Nephron progenitor cell (in vitro differentiated cells): ENCODE data around the gene GHRL.
A peak's percentile ranks its signal among the peaks of the same experiment; 100 is the strongest.

ENCODE experiments used
- DNase-seq: peaks from one replicate; pipeline ENCODE4 v3.0.0; 2021
- H3K27ac Mint-ChIP-seq: 2 replicates; pipeline ENCODE4 v1.8.0; 2021; ENCODE audit warnings: mild to moderate bottlenecking, moderate library complexity, mixed read lengths
- H3K27me3 Mint-ChIP-seq: 2 replicates; pipeline ENCODE4 v1.8.0; 2021; ENCODE audit warnings: mild to moderate bottlenecking, low read depth, mixed read lengths; ENCODE audit not compliant: poor library complexity
- H3K36me3 Mint-ChIP-seq: 2 replicates; pipeline ENCODE4 v1.8.0; 2021; ENCODE audit warnings: low read depth, mixed read lengths
- H3K4me1 Mint-ChIP-seq: 2 replicates; pipeline ENCODE4 v1.8.0; 2021; ENCODE audit warnings: mixed read lengths
- H3K4me3 Mint-ChIP-seq: 2 replicates; pipeline ENCODE4 v1.8.0; 2021; ENCODE audit warnings: mild to moderate bottlenecking, moderate library complexity, mixed read lengths
- H3K9me3 Mint-ChIP-seq: 2 replicates; pipeline ENCODE4 v1.8.0; 2021; ENCODE audit warnings: mild to moderate bottlenecking, moderate library complexity, mixed read lengths
- TF ChIP-seq, protein P1 (sequence below): fragments of 200-600 bp; sonication (generic); IDR thresholded peaks from 2 replicates; pipeline ENCODE4 v1.5.0; 2021; ENCODE audit warnings: antibody characterized with exemption

Gene GHRL

DNA sequence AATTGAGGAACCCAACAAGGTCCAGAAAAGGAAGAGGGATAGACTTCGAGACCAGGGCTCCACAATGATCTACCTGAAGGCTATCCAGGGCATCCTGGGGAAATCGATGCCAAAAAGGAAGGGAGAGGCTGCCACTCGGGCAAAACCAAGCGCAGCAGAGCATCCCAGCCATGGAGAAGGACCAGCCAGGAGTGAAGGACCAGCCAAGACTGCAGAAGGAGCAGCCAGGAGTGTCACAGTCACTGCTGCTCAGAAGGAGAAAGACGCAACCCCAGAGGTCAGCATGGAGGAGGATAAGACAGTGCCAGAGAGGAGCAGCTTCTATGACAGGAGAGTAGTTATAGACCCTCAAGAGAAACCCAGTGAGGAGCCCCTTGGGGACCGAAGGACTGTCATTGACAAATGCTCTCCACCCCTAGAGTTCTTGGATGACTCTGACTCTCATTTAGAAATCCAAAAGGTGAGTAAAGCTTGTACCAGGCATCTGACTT lies 32.5 kb downstream of the GHRL start:
- no peak for DNase-seq
- Mint-ChIP-seq H3K27ac (no peak overlapping the region), H3K27me3 (peaks cover 7% of the 10 kb centered on the region), H3K9me3 (no peaks in the 10 kb centered on the region), H3K4me3 (no peak overlapping the region), H3K4me1 (peaks cover 25% of the 10 kb centered on the region), H3K36me3 (peaks cover 78% of the 10 kb centered on the region)
- TF ChIP-seq, protein P1, sequence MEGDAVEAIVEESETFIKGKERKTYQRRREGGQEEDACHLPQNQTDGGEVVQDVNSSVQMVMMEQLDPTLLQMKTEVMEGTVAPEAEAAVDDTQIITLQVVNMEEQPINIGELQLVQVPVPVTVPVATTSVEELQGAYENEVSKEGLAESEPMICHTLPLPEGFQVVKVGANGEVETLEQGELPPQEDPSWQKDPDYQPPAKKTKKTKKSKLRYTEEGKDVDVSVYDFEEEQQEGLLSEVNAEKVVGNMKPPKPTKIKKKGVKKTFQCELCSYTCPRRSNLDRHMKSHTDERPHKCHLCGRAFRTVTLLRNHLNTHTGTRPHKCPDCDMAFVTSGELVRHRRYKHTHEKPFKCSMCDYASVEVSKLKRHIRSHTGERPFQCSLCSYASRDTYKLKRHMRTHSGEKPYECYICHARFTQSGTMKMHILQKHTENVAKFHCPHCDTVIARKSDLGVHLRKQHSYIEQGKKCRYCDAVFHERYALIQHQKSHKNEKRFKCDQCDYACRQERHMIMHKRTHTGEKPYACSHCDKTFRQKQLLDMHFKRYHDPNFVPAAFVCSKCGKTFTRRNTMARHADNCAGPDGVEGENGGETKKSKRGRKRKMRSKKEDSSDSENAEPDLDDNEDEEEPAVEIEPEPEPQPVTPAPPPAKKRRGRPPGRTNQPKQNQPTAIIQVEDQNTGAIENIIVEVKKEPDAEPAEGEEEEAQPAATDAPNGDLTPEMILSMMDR = no peak

DNA sequence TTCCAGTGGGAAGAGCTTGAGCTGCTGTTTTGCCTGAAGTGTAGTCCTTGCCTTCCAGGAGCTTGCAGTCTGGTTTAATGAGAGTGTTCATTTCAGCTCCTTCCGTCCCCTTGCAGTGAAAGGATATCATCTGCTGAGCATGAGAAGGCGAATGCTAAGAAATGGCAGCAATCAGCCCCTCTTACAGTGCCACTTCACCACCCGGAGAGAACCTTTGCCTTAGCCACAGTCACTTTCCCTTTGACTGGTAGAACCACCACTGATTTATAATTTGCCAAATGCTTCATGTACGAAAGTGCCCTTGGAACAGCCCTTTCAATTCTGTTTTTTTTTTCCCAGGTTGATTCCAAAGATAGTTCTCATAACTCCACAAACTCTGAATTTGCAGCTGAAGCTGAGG lies 32.9 kb downstream of the GHRL start:
- H3K4me3 Mint-ChIP-seq = no peak overlapping the region
- TF ChIP-seq, protein P1 = no peak
- no peak overlapping the region for H3K27ac Mint-ChIP-seq
- H3K27me3 Mint-ChIP-seq = peaks cover 7% of the 10 kb centered on the region
- H3K9me3 Mint-ChIP-seq = no peaks in the 10 kb centered on the region
- no peak for DNase-seq
- H3K36me3 Mint-ChIP-seq = peaks cover 81% of the 10 kb centered on the region
- peaks cover 25% of the 10 kb centered on the region for H3K4me1 Mint-ChIP-seq

DNA sequence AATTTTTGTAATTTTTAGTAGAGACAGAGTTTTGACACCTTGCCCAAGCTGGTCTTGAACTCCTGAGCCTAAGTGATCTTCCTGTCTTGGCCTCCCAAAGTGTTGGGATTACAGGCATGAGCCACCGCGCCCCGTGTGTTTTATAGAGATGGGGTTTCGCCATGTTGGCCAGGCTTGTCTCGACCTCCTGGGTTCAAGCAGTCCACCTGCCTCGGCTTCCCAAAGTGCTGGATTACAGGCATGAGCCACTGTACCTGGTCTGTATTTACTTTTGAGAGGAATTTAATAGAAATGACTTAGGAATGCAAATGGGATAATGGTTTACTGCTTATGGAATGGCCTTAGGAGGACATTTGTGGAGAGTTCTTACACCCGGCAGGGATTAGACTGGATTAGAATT lies 33.7 kb downstream of the GHRL start:
- TF ChIP-seq, protein P1 = no peak
- H3K27ac Mint-ChIP-seq = peak overlapping the region; percentile 80
- peaks cover 7% of the 10 kb centered on the region for H3K27me3 Mint-ChIP-seq
- peaks cover 84% of the 10 kb centered on the region for H3K36me3 Mint-ChIP-seq
- no peak for DNase-seq
- no peak overlapping the region for H3K4me3 Mint-ChIP-seq
- peaks cover 21% of the 10 kb centered on the region for H3K4me1 Mint-ChIP-seq
- no peaks in the 10 kb centered on the region for H3K9me3 Mint-ChIP-seq

DNA sequence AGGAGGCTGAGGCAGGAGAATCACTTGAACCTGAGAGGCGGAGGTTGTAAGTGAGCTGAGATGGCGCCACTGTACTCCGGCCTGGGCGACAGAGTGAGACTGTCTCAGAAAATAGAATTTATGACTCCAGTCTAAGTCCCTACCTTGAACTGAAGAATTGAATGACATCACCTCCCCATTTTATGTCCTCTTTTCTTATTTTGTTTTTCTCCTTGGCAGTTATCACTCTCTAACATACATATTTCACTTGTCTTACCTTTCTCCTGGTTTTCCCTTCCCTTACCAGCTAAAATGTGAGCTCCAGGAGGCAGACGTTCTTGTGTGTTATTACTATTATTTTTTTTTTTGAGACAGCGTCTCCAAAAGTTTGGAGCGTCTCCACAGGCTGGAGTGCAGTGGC lies 36.9 kb downstream of the GHRL start:
- no peak for DNase-seq
- TF ChIP-seq, protein P1 = no peak
- Mint-ChIP-seq H3K4me1 (peaks cover 16% of the 10 kb centered on the region), H3K27ac (no peak overlapping the region), H3K4me3 (no peak overlapping the region), H3K36me3 (peaks cover 81% of the 10 kb centered on the region), H3K9me3 (no peaks in the 10 kb centered on the region), H3K27me3 (peaks cover 7% of the 10 kb centered on the region)

DNA sequence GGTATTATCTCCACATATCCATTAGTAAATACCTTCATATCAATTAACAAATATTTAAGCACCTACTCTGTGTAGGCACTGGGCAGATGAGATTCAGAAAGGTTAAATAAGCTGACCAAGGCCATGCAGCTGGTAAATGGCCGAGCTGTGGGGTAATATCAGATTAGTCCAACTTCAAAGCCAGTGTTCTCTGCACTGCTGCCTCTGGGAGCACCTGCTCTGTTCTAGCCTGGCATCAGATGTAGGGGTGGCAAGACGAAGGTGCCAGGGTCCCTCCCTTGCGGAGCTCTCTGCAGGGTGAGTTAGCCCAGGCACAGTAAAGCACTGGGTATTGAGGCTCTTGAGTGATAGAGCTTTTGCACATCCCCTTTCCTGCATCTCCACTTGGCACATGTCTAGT lies 39.0 kb downstream of the GHRL start:
- Mint-ChIP-seq H3K4me1 (peaks cover 33% of the 10 kb centered on the region), H3K27ac (no peak overlapping the region), H3K27me3 (no peaks in the 10 kb centered on the region), H3K4me3 (no peak overlapping the region), H3K36me3 (peaks cover 63% of the 10 kb centered on the region), H3K9me3 (no peaks in the 10 kb centered on the region)
- no peak for DNase-seq
- TF ChIP-seq, protein P1 = no peak

DNA sequence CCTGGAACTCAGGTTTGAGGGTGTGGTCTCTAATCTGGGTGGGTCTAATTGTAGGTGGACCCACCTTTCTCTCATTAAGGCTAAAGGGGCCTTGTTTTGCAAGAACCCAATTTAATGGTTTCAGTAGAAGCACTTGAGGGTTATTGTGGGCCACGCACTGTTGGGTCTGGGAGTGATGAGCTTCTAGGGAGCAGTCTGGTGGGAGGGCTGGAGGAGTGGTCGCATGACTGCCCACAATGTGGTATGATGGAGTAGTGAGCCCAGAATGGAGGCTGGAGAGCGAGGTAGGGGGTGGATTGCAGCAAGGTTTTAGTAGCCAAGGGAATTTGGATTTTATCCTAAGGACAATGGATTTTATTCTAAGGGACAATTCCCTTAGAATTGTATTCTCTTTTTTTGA lies 41.7 kb downstream of the GHRL start:
- H3K27ac Mint-ChIP-seq = peak overlapping the region; percentile 4
- DNase-seq = peak; percentile 26
- peaks cover 44% of the 10 kb centered on the region for H3K36me3 Mint-ChIP-seq
- H3K4me3 Mint-ChIP-seq = peak overlapping the region; percentile 90
- peaks cover 2% of the 10 kb centered on the region for H3K27me3 Mint-ChIP-seq
- H3K4me1 Mint-ChIP-seq = peaks cover 37% of the 10 kb centered on the region
- TF ChIP-seq, protein P1 = no peak
- H3K9me3 Mint-ChIP-seq = peaks cover 17% of the 10 kb centered on the region
